NB4 (cell line): Measurements from ENCODE around the gene MIEN1.
A peak's percentile ranks its signal among the peaks of the same experiment; 100 is the strongest.
"Not testable (repeated sequence)": the region's sequence is repeated elsewhere in the genome, so short reads cannot be mapped to it uniquely, and the experiment has no call there.

Experiments
- DNase-seq: peaks from one replicate; pipeline ENCODE4 v3.0.0; 2010; ENCODE audit warnings: low read depth
- H3K4me3 ChIP-seq: one replicate; pipeline ENCODE4 v1.5.1; 2011; ENCODE audit warnings: mild to moderate bottlenecking, low read depth, low read length, moderate library complexity
- CTCF ChIP-seq: IDR thresholded peaks from one replicate; pipeline ENCODE4 v1.5.1; 2012; ENCODE audit warnings: low read depth, low read length
- MYC ChIP-seq: IDR thresholded peaks from 2 replicates; pipeline ENCODE4 v1.6.1; 2011; ENCODE audit warnings: low read depth, low read length
- POLR2A ChIP-seq: IDR thresholded peaks from 2 replicates; pipeline ENCODE4 v1.6.1; 2011; ENCODE audit warnings: mild to moderate bottlenecking; ENCODE audit not compliant: insufficient read length; ENCODE audit errors: extremely low read depth
- TF ChIP-seq, protein P1 (sequence below): IDR thresholded peaks from 2 replicates; pipeline ENCODE4 v1.6.1; 2011; ENCODE audit warnings: low read depth, low read length

The MIEN1 gene

GRCh38 chr17:39772987-39773934 is 42.9 kb upstream of the MIEN1 start:
- no peak for DNase-seq
- TF ChIP-seq POLR2A: no peak
- no peak for TF ChIP-seq CTCF
- TF ChIP-seq, protein P1, sequence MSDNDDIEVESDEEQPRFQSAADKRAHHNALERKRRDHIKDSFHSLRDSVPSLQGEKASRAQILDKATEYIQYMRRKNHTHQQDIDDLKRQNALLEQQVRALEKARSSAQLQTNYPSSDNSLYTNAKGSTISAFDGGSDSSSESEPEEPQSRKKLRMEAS: no peak
- no peak for TF ChIP-seq MYC
- no peak overlapping the region for H3K4me3 ChIP-seq

- TF ChIP-seq, protein P1: no peak
- DNase-seq: peak; percentile 47
- no peak overlapping the region for H3K4me3 ChIP-seq
Observed at GRCh38 chr17:39772415-39772814, 42.1 kb upstream of the MIEN1 start.

- H3K4me3 ChIP-seq: no peak overlapping the region
- no peak for DNase-seq
Observed at GRCh38 chr17:39769974-39770587, 39.7 kb upstream of the MIEN1 start.

DNA sequence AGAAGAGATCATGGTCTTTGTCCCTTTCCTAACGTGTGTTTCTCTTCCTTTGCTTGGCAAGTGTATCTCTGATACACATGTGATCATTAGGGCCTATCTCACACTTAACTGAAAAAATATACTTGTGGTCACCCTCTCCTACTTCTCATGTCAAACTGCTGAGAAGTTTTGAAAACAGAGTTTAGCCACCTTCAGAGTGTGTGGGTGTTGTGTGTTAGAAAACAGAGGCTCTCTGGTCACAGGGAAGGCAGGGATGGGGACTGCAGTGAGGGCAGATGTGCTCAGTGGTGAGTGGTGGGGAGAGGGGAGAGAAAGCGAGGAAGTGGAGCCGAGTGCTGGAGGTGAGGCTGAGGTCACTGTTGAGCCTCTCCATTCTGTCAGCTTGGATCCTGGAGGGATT is 36.8 kb upstream of the MIEN1 start:
- DNase-seq: no peak
- no peak overlapping the region for H3K4me3 ChIP-seq
- TF ChIP-seq MYC (no peak), POLR2A (no peak), CTCF (no peak)
- TF ChIP-seq, protein P1: no peak

More at GRCh38 chr17:39769974-39770587, 39.7 kb upstream of the MIEN1 start:
- no peak for TF ChIP-seq POLR2A
- TF ChIP-seq, protein P1: 0 out of 2 replicates have a peak, but pooled peaks have one; percentile 4
- 0 out of 2 replicates have a peak, but pooled peaks have one; percentile 27 for TF ChIP-seq MYC
- no peak for TF ChIP-seq CTCF

GRCh38 chr17:39765766-39766165 is 35.4 kb upstream of the MIEN1 start:
- no peak overlapping the region for H3K4me3 ChIP-seq
- no peak for DNase-seq
- TF ChIP-seq MYC (no peak), POLR2A (no peak), CTCF (no peak)
- TF ChIP-seq, protein P1: no peak

- no peak overlapping the region for H3K4me3 ChIP-seq
- TF ChIP-seq CTCF: no peak
- no peak for DNase-seq
Observed at GRCh38 chr17:39765175-39765574, 34.8 kb upstream of the MIEN1 start.

- DNase-seq, H3K4me3 ChIP-seq: not testable (repeated sequence)
Observed at GRCh38 chr17:39764171-39764570, 33.8 kb upstream of the MIEN1 start.
